Rectal smooth muscle tissue (tissue), 1 donor: Measurements from ENCODE around the gene MAGEF1.
A peak's percentile ranks its signal among the peaks of the same experiment; 100 is the strongest.

Source experiments
- H3K27ac ChIP-seq: one replicate; pipeline ENCODE4 v1.7.0; 2013; ENCODE audit warnings: low read depth, low read length, inconsistent platforms
- H3K27me3 ChIP-seq: one replicate; pipeline ENCODE4 v1.7.0; 2013; ENCODE audit warnings: low read length; ENCODE audit not compliant: control insufficient read depth, insufficient read depth
- H3K36me3 ChIP-seq: one replicate; pipeline ENCODE4 v1.7.0; 2013; ENCODE audit warnings: low read length; ENCODE audit not compliant: control insufficient read depth, insufficient read depth
- H3K4me1 ChIP-seq: one replicate; pipeline ENCODE4 v1.7.0; 2013; ENCODE audit warnings: low read length; ENCODE audit not compliant: control insufficient read depth, insufficient read depth
- H3K4me3 ChIP-seq: one replicate; pipeline ENCODE4 v1.7.0; 2013; ENCODE audit warnings: low read length
- H3K9ac ChIP-seq: one replicate; pipeline ENCODE4 v1.7.0; 2013; ENCODE audit warnings: low read length

Gene MAGEF1, protein sequence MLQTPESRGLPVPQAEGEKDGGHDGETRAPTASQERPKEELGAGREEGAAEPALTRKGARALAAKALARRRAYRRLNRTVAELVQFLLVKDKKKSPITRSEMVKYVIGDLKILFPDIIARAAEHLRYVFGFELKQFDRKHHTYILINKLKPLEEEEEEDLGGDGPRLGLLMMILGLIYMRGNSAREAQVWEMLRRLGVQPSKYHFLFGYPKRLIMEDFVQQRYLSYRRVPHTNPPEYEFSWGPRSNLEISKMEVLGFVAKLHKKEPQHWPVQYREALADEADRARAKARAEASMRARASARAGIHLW

DNA sequence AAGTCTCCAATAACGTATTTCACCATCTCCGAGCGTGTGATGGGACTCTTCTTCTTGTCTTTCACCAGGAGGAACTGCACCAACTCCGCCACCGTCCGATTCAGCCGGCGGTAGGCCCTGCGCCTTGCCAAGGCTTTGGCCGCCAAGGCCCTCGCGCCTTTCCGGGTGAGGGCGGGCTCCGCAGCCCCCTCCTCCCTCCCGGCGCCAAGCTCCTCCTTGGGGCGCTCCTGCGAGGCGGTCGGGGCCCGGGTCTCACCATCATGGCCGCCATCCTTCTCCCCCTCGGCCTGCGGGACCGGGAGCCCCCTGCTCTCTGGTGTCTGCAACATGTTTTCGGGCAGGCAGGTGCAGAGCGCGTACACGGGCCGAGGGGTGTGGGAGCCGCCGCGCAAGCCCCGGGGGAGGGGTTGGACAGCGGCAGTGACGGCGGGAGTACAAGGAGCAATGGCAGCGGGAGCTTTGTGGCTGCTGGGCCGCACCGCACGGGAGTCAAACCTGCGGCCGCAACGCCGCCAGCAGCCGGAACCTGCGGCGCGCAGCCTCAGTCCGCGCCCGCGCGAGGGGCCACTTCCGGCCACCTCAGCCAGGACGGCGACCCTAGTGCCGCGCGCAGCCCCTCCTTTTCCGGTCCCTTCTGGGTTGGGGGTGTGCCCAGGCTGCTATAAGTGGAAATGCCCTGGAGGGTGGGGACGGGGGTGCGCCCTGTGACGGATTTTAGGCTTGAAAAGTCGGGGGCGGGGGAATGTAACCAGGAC, at the start of gene MAGEF1:
Gene MAGEF1, minus strand, starts transcription at position 572 of the 755 bp plus-strand sequence. Its CDS starts 243 bp downstream, at position 329.
- H3K9ac ChIP-seq: peak within 1 kb of the TSS; percentile 74
- H3K27ac ChIP-seq: peak within 1 kb of the TSS; percentile 95
- H3K4me1 ChIP-seq: peaks cover 18% of the 10 kb centered on the region
- H3K27me3 ChIP-seq: no peaks in the 10 kb centered on the region
- peak within 1 kb of the TSS; percentile 87 for H3K4me3 ChIP-seq
- H3K36me3 ChIP-seq: no peaks in the 10 kb centered on the region

DNA sequence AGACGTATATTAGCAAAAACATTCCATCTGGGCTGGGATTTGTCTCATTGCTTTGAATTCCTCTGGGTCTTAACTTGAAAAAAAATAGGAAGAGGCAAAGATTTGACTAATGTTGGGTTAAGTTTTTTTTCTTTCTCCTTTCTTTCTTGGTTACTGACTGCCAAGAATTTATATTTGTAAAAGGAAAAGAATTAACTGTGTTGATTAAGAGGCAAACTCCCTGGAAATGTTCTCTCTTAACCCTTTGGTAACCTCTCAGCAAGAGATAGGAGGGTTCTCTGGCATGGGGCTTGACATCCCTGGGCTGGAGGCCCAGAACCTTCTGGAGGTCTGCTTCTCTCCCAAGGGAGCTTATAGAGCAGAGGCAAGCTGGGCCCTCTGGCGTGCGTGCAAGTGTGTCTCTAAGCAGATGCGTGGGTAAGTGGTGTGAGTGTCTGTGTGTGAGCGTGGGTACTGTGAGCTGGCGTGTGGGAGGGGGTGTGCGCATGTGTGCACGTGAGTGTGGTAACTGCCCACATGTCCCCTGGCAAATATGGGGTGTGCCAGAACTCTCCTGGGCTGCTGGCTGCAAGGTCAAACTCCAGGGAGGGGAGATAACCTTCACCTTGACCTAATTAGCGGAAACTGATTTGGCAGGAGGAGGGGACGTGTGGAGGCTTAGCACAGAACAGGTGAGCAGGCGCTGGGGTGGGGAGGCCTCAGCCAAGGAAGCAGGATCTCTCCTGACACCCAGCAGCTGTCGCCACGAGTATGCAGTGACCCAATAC, 49.4 kb upstream of the MAGEF1 start:
- H3K27ac ChIP-seq: no peak overlapping the region
- H3K4me3 ChIP-seq: no peak overlapping the region
- peaks cover 2% of the 10 kb centered on the region for H3K27me3 ChIP-seq
- no peaks in the 10 kb centered on the region for H3K36me3 ChIP-seq
- no peak overlapping the region for H3K9ac ChIP-seq
- H3K4me1 ChIP-seq: peaks cover 11% of the 10 kb centered on the region

DNA sequence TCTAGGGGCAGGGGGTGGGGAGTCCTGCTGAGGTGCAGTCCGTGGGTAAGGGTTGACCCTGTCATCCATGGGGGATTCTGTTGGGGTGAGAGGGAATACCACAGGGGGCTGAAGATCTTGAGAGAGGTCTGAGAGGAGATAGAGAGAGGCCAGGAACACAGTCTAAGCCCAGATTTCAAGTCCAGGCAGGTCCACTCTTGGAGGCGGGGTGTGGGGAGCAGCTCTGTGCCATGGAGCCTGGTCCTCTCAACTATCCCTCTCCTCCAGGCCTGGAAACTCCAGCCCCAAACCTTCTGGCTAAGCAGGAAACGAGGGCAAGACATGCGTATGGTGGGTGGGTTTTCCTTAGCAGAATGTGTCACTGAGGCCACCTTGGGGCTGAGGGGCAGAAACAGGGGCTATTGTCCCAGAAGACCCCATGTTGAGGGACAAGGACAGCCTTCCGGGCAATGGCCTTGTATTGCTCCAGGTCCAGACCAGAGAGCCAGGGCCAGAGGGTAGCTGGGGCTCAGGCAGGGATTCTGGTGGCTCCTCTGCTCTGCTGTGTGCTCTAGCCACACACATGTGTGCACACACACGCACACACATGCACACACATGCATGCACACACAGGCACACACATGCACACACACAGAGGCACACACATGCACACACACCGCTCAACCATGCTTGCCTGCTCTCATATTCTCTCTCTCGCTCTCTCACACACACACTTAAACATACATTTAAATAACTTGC, 48.6 kb upstream of the MAGEF1 start:
- Histone ChIP-seq H3K4me1 (peaks cover 16% of the 10 kb centered on the region), H3K27me3 (peaks cover 2% of the 10 kb centered on the region), H3K9ac (no peak overlapping the region), H3K4me3 (no peak overlapping the region), H3K36me3 (no peaks in the 10 kb centered on the region), H3K27ac (no peak overlapping the region)

DNA sequence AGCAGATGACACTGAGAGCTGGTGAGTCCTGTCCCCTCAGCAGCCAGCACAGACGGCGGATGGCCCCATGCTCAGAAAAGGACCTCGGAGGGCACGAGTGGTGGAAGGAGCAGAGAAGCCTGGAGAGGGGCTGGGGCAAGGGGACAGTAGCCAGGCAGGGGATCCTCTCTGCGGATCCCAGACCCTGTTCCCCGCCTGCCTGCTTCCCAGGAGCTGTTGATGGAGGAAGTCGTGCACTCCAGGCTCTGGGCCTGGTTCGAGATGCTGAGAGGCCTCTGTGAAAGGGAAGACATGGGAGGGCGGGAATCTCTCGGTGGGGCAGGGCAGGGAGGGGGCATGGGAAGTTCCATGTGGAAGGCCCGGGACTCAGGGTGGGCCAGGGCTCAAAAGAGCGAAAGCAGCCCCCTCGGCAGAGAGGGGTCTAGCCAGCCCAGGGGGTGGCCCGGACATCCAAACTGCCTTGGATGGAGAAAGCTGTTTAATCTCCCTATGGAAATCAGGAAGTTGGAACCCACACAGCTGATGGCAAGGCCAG, 47.9 kb upstream of the MAGEF1 start:
- H3K27ac ChIP-seq: no peak overlapping the region
- no peak overlapping the region for H3K4me3 ChIP-seq
- no peaks in the 10 kb centered on the region for H3K36me3 ChIP-seq
- no peaks in the 10 kb centered on the region for H3K27me3 ChIP-seq
- no peak overlapping the region for H3K9ac ChIP-seq
- H3K4me1 ChIP-seq: peaks cover 16% of the 10 kb centered on the region

DNA sequence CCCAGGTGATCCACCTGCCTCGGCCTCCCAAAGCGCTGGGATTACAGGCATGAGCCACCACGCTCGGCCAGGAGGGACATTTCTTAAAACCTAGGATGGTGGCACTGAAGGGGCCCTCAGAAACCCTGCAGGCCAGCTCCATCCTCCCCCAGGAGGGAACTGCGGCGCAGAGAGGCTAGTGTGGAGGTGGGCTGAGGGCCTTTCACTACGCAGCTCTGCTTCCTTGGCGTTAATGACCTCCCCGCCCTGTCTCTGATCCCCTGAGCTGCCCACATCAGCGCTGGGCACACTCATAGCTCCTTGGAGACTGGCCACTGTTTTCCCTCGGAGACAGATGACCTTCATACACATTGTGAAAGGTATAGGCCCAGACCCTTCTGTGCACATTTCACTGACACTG, 46.2 kb upstream of the MAGEF1 start:
- H3K36me3 ChIP-seq: no peaks in the 10 kb centered on the region
- no peak overlapping the region for H3K4me3 ChIP-seq
- H3K9ac ChIP-seq: no peak overlapping the region
- H3K27ac ChIP-seq: no peak overlapping the region
- peaks cover 16% of the 10 kb centered on the region for H3K4me1 ChIP-seq
- H3K27me3 ChIP-seq: no peaks in the 10 kb centered on the region

DNA sequence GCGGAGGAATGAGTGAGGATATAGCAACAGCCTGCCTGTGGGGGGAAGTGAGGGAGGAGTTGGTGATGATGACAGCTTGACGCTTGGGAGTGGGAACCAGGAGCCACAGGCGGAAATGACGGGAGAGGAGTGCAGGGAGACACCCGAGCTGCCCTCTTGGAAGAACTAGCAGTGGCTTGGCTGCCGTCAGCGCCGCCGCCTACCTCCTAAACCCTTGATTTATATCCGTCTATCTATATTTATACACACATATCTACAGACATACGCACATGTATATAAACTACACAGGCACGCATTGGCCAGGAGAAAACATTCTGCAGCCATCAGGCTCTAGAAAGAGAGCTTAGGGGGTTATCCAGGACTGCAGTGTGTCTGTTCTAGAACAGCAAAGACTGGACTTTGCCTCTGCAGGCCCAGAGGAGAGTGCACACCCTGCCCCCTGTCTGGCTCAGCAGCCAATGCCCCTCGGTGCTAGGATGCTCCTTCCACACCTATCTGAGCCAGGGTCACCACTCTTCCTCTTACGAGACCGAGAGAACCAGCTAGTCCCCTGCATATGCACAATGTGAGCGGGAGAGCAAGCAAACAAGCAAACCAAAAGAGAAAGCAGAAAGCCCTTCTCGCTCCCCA, 45.3 kb upstream of the MAGEF1 start:
- Histone ChIP-seq H3K4me1 (peaks cover 16% of the 10 kb centered on the region), H3K9ac (no peak overlapping the region), H3K27me3 (no peaks in the 10 kb centered on the region), H3K36me3 (no peaks in the 10 kb centered on the region), H3K4me3 (peak overlapping the region; percentile 47), H3K27ac (peak overlapping the region; percentile 77)

DNA sequence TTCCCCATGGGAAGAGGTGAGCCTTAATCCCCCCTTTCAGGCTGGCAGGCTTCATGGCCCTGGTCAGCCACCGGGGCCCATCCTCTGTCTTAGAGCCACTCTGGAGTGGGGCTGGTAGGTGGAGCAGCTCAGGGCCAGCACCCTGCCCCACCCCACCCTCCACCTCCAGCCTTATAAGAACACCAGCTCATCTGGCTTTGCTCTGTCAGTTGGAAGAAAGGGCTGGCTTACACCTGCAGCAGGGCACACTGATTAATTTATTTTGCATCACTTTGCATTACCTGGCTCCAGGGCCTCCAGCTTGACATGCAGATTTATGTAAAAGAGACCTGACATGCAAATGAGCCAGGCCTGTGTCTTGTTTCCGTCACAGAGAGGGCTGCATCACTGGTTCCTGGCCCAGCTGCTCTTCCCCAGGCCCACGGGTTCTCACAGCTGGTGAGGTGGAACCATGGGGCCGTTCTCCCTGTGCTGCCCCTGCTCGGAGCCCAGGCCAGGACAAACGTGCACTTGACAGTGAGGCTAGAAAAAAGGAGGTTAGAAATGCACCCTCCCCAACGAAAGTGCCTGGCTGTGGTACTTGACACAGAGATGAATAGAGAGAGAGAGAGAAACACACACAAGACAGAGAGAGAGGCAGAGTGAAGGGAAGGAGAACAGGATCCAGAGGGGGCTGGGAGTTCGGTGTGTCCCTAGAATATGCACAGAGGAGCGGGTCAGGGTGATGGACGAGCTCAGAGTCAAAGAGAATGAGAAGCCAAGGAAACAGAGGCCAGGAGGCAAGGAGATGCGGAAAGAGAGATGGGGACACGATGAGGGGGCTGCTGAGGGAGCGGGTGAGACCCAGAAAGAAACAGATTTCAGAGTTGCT, 44.5 kb upstream of the MAGEF1 start:
- Histone ChIP-seq H3K9ac (no peak overlapping the region), H3K4me3 (peak overlapping the region; percentile 47), H3K36me3 (no peaks in the 10 kb centered on the region), H3K4me1 (peaks cover 16% of the 10 kb centered on the region), H3K27ac (peak overlapping the region; percentile 77), H3K27me3 (no peaks in the 10 kb centered on the region)

DNA sequence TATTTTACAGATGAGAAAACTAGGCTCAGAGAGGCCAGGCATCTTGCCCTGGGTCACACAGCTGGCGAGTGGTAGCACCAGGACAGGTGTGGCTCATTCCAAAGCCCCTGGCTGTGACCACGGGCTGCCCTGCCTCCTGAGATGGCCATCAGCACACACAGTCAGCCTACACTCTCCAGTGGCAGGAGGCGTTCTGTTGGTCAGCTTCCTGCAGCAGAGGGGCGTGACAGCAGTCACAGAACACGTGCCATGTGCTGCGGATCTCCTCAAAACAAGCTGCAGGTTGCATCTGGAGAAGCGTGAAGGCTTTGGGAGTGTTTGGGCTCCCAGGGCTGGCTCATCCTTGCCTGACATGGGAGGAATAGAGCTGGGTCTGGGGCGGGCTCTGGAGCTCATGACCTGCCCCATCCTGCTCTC, 43.5 kb upstream of the MAGEF1 start:
- Histone ChIP-seq H3K27me3 (no peaks in the 10 kb centered on the region), H3K9ac (no peak overlapping the region), H3K4me3 (no peak overlapping the region), H3K4me1 (peaks cover 16% of the 10 kb centered on the region), H3K36me3 (no peaks in the 10 kb centered on the region), H3K27ac (no peak overlapping the region)

DNA sequence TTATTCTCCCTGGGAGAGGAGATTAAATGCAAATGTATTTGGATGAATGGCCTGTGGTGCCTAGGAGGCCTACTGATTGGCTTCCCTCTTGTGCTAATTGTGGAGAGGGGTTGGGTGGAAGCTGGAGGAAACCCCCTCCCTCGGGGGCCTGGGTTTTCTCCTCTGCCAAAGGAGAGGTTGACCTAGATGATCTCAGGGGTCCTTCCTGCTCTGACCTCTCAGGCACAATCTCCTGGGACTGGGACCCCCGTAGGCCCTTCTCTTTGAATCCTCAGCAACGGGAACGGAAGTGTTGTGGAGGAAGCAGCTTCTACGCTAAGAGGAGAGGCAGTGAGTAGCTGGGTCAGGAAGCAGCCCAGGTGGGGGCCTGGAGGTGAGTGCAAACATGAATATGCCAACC, 40.5 kb upstream of the MAGEF1 start:
- no peak overlapping the region for H3K27ac ChIP-seq
- H3K4me1 ChIP-seq: peaks cover 14% of the 10 kb centered on the region
- no peaks in the 10 kb centered on the region for H3K27me3 ChIP-seq
- no peak overlapping the region for H3K9ac ChIP-seq
- no peaks in the 10 kb centered on the region for H3K36me3 ChIP-seq
- H3K4me3 ChIP-seq: no peak overlapping the region

DNA sequence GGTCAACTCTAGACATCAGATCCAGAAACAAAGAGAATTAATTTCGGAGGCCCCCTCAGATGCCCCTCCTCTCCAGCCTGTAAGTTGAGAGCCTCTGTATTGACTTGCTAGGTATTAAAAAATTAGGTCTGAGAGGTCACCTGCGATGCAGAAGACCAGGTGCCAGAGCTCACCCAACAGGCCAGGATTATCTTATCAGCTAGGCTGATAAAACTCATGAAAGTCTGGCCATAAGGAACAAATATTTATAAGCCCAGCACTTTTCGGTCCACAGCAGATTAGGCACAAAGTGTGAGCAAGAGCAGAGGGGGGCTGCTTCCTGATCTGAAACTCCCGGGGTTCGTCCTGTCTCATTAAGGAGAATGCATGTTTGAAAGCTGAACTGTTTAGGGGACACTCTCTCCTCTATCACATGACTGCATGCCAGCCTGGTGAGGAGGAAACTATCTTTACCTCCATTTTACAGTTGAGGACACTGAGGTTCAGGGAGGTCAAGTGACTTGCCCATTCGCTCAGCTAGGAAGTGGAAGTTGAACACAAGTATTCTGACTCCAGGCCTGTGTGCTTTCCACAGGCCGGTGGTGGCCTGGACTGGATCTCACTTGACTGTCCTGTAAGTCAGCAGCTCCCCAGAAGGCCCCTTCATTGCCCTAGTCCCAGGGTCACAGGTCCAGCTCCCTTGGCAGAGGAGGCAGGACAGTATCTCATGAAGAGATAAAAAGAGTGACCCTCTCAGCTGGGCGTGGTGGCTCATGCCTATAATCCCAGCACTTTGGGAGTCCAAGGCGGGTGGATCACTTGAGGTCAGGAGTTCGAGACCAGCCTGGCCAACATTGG, 39.6 kb upstream of the MAGEF1 start:
- no peaks in the 10 kb centered on the region for H3K27me3 ChIP-seq
- H3K4me3 ChIP-seq: no peak overlapping the region
- H3K4me1 ChIP-seq: peaks cover 7% of the 10 kb centered on the region
- H3K9ac ChIP-seq: no peak overlapping the region
- no peak overlapping the region for H3K27ac ChIP-seq
- H3K36me3 ChIP-seq: no peaks in the 10 kb centered on the region
